Breast epithelium (tissue), 3 donors: Measurements from ENCODE around the gene PPP1R16B.

Experiments
- POLR2AphosphoS5 ChIP-seq, 3 donors: sonication (generic); formaldehyde crosslinking; IDR thresholded peaks; one replicate each; pipeline ENCODE4 v1.6.1; 2017; ENCODE audit warnings: antibody characterized with exemption in 3 of 3
- TF ChIP-seq, protein P1 (sequence below), 3 donors: fragments of 450-650 bp; IDR thresholded peaks; one replicate each; pipeline ENCODE4 v1.5.1; 2016 to 2017; ENCODE audit warnings: antibody characterized with exemption in 3 of 3, mild to moderate bottlenecking in 3 of 3, moderate library complexity in 3 of 3

DNA sequence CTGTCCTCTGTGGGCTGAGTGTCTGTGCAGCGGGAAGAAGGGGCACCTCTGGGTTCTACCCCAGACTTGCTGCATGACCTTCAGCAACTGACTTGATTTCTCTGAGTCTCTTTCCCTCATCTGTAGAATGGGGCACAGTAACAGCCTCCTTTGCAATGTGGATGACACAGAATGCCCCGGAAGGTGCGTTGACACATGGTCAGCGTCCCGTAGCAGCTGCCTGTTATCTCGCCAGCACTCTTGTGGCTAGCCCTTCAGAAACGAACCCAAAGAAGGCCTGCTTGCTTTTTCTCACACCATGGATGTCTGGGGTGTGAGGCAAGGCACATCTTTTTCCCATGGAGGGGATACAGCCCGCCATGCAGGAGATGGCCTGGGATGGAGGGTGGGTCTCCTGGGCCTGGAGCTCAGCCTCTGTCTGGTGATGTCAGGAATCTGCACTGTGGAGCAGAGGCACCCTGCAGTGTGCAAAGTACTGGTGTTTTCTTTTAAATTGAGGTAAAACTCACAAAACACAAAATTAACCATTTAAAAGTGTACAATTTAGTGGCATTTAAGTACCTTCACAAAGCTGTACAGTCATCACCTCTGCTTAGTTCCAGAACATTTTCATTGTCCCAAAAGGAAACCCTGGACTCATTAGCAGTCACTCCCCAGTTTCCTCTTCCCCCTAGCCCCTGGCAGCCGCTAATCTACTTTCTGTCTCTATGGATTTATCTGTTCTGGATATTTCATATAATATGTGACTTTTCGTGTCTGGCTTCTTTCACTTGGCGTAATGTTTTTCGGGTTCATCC lies 61.0 kb downstream of the PPP1R16B start:
- TF ChIP-seq, protein P1, sequence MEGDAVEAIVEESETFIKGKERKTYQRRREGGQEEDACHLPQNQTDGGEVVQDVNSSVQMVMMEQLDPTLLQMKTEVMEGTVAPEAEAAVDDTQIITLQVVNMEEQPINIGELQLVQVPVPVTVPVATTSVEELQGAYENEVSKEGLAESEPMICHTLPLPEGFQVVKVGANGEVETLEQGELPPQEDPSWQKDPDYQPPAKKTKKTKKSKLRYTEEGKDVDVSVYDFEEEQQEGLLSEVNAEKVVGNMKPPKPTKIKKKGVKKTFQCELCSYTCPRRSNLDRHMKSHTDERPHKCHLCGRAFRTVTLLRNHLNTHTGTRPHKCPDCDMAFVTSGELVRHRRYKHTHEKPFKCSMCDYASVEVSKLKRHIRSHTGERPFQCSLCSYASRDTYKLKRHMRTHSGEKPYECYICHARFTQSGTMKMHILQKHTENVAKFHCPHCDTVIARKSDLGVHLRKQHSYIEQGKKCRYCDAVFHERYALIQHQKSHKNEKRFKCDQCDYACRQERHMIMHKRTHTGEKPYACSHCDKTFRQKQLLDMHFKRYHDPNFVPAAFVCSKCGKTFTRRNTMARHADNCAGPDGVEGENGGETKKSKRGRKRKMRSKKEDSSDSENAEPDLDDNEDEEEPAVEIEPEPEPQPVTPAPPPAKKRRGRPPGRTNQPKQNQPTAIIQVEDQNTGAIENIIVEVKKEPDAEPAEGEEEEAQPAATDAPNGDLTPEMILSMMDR (IDR thresholded peaks at IDR 0.05): no peak
- no peak for TF ChIP-seq POLR2AphosphoS5 (IDR thresholded peaks at IDR 0.05)
